Testis (tissue), 3 donors: ENCODE measurements around the gene GNB1L. TPM values are rescaled to one million over a fixed set of nuclear protein-coding genes. Genes with fewer than 3 reads are reported as not detected.
A peak's percentile ranks its signal among the peaks of the same experiment; 100 is the strongest.

Experiments
- DNase-seq: peaks from one replicate; pipeline ENCODE4 v3.0.0-alpha.2; 2019
- H3K27ac ChIP-seq, 2 donors: fragments of 200-600 bp; sonication (generic); one replicate each; pipeline ENCODE4 v1.5.1; 2019
- H3K27me3 ChIP-seq: fragments of 200-600 bp; sonication (generic); one replicate; pipeline ENCODE4 v1.5.1; 2019
- H3K36me3 ChIP-seq: fragments of 200-600 bp; sonication (generic); one replicate; pipeline ENCODE4 v1.5.1; 2017; ENCODE audit warnings: low read depth; ENCODE audit errors: missing control alignments
- H3K4me1 ChIP-seq: fragments of 200-600 bp; sonication (generic); one replicate; pipeline ENCODE4 v1.5.1; 2019
- H3K4me3 ChIP-seq, 2 donors: fragments of 200-600 bp; sonication (generic); one replicate each; pipeline ENCODE4 v1.5.1; 2017 to 2019
- H3K9me3 ChIP-seq: fragments of 200-600 bp; sonication (generic); one replicate; pipeline ENCODE4 v1.5.1; 2017
- POLR2A ChIP-seq: fragments of 450-650 bp; IDR thresholded peaks from one replicate; pipeline ENCODE4 v1.6.1; 2017; ENCODE audit warnings: antibody characterized with exemption, mild to moderate bottlenecking, moderate library complexity
- WGBS, 2 donors: methylation state at CpG; one replicate each; pipeline ENCODE4 v1.1.5; 2018; 5-methylcytosine and 5-hydroxymethylcytosine counted together
- intact Hi-C: fragments of 100-400 bp; cut with DNase I; formaldehyde crosslinking; loops from one replicate; pipeline ENCODE4 v1.15.1; 2023; ENCODE audit warnings: low total_unique reads
- polyA plus RNA-seq: library from polyadenylated mRNA; stranded (reverse); fragments of 350-450 nt; fragmentation: Illumina TruSeq; extraction: RNeasy Lipid Tissue Mini Kit (QIAGEN cat#74804); gene quantifications from one replicate; pipeline ENCODE4 v1.2.3, GENCODE V29; 2014; ENCODE audit warnings: low read depth, low replicate concordance; ENCODE audit not compliant: insufficient read depth
- total RNA-seq, 2 donors: library from RNA; depleted of rRNA; stranded (reverse); fragments of >200 nt; gene quantifications; one replicate each; pipeline ENCODE4 v1.2.3, GENCODE V29; 2016
- TF ChIP-seq, protein P1 (sequence below), 3 experiments: fragments of 450-650 bp in 2 of 3; fragments of 200-600 bp in 1 of 3; sonication (generic) in 1 of 3; IDR thresholded peaks; one replicate each; pipeline ENCODE4 v1.5.1; 2016 to 2019; ENCODE audit warnings: antibody characterized with exemption in 3 of 3, mild to moderate bottlenecking in 2 of 3, moderate library complexity in 1 of 3

GNB1L gene
- total and polyA plus RNA-seq, 3 donors from 2014 or later, result 5.5 to 6.9 (median 6.0) TPM

DNA sequence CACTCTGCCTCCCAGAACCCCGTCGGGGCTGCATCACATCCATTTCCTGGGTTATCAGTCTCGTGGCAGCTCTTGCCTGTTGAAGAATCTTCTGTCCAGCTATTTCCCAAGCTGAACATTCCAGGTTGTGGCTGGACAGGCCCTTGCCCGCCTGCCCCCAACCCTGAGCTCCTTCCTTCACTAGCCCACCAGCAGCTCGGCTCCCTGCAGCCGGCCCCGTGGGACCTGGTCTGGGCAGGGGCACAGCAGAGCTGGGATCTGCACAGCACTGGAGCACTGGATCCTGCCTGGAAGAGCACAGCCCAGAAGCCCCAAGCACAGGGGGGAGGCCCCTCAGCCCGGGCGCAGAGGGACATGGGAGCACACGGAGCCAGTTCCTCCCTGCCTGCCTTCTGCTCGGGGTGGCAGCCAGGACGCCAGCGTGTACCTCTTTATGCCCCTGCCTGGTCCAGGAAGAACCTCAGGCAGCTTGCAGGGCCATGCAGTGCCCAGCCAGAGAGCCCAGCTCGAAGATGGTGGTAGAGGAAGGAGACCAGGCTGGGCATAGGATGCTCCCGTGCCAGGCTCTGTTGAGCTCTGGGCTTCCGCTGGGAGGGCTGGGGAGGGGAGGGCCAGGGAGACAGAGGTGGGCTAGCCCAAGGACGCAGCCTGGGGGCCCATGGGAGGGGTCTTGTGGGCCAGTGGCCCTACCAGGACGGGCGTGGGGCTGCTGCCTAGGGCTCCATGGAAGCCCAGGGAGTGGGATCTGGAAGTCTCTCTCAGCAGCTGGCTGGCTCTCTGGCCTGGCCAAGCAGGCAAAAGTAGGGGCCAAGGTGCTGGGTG lies 16.6 kb upstream of the GNB1L start:
- no peak overlapping the region for H3K27ac ChIP-seq
- H3K4me3 ChIP-seq, result no peak overlapping the region
- no peaks in the 10 kb centered on the region for H3K36me3 ChIP-seq
- intact Hi-C loops, result no loop called here
- 71 to 75% methylated on average over 13 to 19 of the region's 19 CpGs for WGBS, 2 donors
- no peak for DNase-seq
- H3K4me1 ChIP-seq, result peaks cover 13% of the 10 kb centered on the region
- H3K27me3 ChIP-seq, result no peaks in the 10 kb centered on the region
- no peaks in the 10 kb centered on the region for H3K9me3 ChIP-seq
- TF ChIP-seq, protein P1, sequence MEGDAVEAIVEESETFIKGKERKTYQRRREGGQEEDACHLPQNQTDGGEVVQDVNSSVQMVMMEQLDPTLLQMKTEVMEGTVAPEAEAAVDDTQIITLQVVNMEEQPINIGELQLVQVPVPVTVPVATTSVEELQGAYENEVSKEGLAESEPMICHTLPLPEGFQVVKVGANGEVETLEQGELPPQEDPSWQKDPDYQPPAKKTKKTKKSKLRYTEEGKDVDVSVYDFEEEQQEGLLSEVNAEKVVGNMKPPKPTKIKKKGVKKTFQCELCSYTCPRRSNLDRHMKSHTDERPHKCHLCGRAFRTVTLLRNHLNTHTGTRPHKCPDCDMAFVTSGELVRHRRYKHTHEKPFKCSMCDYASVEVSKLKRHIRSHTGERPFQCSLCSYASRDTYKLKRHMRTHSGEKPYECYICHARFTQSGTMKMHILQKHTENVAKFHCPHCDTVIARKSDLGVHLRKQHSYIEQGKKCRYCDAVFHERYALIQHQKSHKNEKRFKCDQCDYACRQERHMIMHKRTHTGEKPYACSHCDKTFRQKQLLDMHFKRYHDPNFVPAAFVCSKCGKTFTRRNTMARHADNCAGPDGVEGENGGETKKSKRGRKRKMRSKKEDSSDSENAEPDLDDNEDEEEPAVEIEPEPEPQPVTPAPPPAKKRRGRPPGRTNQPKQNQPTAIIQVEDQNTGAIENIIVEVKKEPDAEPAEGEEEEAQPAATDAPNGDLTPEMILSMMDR (IDR thresholded peaks at IDR 0.05), result no peak
- TF ChIP-seq POLR2A, result no peak

DNA sequence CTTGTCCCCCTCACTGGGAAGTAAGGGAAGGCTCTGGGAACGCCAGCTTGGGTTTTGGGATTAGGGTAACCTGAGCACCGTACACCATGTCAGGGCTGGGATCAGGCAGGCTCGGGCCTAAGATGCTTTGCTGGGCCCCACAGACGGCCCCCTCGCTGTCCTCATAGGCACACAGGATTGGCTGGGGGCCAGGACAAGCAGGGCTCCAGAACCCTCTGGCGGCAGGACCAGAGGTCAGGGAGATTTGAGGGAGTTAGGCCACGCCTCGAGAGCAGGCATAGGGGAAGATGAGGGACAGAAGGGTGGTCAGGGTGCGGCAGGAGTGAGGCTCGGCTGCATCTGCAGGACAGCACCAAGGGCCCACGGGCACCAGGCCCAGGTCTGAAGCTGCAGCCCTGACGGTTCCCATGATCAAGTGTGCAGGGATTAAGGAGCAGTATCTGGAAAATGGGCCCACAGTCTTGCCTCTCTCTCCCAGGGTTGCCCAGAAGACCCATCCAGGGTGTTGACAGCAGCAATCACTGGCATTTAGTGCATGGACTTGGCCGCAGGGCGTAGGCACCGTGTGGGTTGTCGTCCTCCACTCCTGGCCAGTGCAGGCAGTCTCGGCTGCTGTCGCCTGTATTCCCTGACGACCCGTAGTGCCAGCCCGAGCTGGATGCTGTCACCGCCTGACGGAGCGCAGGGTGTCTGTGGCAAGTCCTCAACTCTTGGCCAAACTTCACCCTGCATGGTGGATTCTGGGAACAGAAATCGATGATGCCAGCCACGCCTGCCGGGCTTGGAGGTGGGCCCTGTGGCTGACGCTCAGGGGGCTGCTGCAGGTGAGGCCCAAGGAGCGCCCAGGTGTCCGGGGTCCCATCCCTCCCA lies 15.7 kb upstream of the GNB1L start:
- intact Hi-C loops, result no loop called here

DNA sequence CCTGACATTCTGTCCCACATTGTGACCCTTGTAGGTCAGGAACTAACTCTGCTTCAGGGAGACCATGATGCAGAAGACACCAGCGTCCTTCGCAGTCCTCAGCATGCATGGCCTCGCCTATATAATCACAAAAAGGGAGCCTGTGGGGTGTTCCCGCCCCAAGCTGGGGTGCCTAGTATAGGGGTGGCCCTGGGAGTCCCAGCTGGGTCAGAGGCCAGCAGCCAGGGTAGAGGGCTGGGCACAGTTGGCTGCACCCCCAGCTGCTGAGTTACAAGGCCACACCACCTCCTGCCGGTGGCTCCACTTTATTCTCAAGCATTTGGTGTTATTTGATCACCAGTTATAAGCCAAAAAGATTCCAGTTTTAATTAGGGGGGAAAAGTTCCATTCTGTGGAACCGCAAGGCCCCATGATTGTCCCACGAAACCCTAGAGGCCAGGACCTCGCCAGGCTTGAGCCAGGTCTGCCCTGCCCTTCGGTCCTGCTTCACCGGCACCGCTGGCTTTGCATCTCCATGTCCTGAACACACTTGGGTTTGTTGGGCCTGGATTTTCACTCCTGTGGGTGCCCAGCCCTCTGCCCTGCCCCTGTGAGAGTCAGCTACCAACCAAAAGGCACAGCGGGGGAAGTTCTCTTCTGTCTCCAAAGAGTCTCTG lies 15.0 kb upstream of the GNB1L start:
- H3K4me3 ChIP-seq, result no peak overlapping the region
- intact Hi-C loops, result no loop called here
- no peak for DNase-seq
- 86 to 94% methylated on average over 11 to 12 of the region's 12 CpGs for WGBS, 2 donors
- peaks cover 13% of the 10 kb centered on the region for H3K4me1 ChIP-seq
- H3K27ac ChIP-seq, result no peak overlapping the region
- H3K9me3 ChIP-seq, result no peaks in the 10 kb centered on the region
- no peak for TF ChIP-seq POLR2A
- TF ChIP-seq, protein P1 (IDR thresholded peaks at IDR 0.05), result no peak
- H3K27me3 ChIP-seq, result no peaks in the 10 kb centered on the region
- H3K36me3 ChIP-seq, result no peaks in the 10 kb centered on the region

More for the DNA sequence above, 15.7 kb upstream of the GNB1L start:
- Histone ChIP-seq H3K27ac (no peak overlapping the region), H3K36me3 (no peaks in the 10 kb centered on the region), H3K9me3 (no peaks in the 10 kb centered on the region), H3K4me3 (no peak overlapping the region), H3K27me3 (no peaks in the 10 kb centered on the region), H3K4me1 (peaks cover 13% of the 10 kb centered on the region)
- TF ChIP-seq POLR2A, result no peak
- TF ChIP-seq, protein P1 (IDR thresholded peaks at IDR 0.05), result no peak
- WGBS, 2 donors, result 91 to 94% methylated on average over 9 to 29 of the region's 30 CpGs
- DNase-seq, result no peak

DNA sequence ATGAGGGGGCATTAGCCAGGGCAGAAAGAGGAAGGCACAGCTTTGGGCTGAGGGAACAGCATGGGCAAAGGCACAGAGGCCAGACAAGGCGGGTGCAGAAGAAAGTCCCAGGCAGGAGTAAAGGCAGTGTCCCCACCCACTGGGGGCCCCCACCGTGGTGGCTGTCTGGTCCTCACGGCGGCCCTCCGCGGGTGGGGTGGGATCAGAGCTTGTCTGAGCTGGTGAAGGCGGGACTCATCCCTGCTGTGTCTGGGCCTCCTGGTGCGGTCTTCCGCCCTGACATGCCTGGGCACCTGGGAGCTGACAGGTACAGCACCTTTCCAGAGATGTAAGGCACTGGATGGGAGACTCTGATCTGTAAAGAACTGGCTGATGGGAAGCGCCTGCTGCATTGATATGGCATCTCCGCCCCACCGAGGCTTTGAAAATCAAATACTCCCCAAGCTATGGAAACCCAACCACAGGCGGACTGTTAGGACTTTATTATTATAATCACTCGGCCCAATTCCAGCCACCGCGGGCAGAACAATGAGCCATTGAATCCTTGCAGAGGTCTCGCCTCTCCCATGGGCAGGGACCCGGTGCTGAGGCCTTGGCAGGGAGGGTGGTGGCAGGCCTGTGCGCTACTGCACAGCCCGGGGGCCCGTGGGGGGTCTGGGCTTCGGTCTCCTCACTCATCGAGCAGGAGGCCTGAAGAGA lies 14.2 kb upstream of the GNB1L start:
- Histone ChIP-seq H3K4me1 (peaks cover 13% of the 10 kb centered on the region), H3K4me3 (no peak overlapping the region), H3K36me3 (no peaks in the 10 kb centered on the region), H3K27me3 (no peaks in the 10 kb centered on the region), H3K9me3 (no peaks in the 10 kb centered on the region), H3K27ac (peak overlapping the region in 1 of 2 donors; percentile 31)
- TF ChIP-seq POLR2A, result no peak
- TF ChIP-seq, protein P1 (IDR thresholded peaks at IDR 0.05), result no peak
- intact Hi-C loops, result no loop called here
- DNase-seq, result peak; percentile 70
- WGBS, 2 donors, result 72 to 75% methylated on average over 17 to 23 of the region's 23 CpGs
